ENCODE data around the gene HSPG2.

DNA sequence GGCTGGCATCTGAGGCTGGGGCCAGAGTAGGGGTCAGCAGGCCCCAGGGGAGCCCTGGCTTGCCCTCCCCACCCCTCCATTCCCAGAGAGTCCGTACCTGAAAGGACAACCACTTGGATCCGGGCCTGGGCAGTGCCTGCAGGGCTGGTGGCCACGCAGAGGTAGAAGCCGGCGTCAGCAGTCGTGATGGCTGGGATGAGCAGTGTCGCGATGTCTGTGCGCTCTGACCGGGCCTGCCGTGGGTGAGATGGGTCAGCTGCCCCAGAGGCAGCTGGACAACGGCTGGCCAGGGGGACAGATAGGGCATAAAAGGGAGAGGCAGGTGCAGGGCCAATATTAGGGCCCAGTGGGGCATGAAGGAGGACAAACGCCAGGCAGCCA, 82.4 kb downstream of the HSPG2 start:
- TF ChIP-seq, protein P1, sequence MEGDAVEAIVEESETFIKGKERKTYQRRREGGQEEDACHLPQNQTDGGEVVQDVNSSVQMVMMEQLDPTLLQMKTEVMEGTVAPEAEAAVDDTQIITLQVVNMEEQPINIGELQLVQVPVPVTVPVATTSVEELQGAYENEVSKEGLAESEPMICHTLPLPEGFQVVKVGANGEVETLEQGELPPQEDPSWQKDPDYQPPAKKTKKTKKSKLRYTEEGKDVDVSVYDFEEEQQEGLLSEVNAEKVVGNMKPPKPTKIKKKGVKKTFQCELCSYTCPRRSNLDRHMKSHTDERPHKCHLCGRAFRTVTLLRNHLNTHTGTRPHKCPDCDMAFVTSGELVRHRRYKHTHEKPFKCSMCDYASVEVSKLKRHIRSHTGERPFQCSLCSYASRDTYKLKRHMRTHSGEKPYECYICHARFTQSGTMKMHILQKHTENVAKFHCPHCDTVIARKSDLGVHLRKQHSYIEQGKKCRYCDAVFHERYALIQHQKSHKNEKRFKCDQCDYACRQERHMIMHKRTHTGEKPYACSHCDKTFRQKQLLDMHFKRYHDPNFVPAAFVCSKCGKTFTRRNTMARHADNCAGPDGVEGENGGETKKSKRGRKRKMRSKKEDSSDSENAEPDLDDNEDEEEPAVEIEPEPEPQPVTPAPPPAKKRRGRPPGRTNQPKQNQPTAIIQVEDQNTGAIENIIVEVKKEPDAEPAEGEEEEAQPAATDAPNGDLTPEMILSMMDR (IDR thresholded peaks at IDR 0.05), result no peak
- no peak for TF ChIP-seq ZFX (IDR thresholded peaks at IDR 0.05; ENCODE audit: borderline replicate concordance)

All from 22Rv1 (cell line).